NCI-H2227 treated with DMSO at 0.1 percent for 48 hours (cell line): Measurements from ENCODE around the gene ZNF717.
"Not testable (repeated sequence)": the region's sequence is repeated elsewhere in the genome, so short reads cannot be mapped to it uniquely, and the experiment has no call there.

Experiments
- DNase-seq: peaks from one replicate; lab custom pipeline; 2025; lab: John Stamatoyannopoulos, UW

The ZNF717 gene

DNA sequence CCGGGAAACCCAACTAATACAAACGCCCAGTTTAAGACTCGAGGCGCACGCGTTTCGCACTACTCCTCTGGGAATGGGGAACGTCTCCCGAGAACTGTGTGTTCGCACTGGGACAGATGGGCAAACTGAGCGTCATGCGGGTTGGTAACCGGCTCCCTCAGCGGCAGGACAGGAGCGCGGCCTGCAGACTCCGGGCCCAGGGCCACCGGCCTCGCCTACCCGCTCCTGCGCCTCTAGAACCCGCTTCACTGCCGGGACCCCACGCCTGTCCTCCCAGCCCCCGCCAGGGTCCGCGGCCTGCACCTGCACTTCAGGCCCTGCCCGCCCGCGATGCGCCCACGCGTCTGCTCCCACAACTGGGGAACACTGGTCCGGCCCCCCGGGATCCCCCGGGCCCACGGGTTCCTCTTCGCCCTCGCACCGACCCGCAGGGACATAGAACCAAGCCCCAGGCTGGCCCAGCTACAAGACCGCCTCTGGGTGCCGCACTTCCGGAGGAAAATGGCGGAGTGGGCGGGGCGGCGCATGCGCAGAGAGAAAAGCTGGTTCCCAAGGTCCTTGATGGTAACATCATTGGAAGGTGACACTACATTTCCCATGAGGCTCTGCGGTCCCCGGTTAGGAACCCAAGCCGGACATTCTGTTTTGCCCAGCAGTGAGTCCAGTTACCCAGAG lies at the start of gene ZNF717:
TSS of gene ZNF717 (minus strand) at position 469 of the 675 bp plus-strand sequence. CDS start 2,187 bp downstream, outside the sequence.
- DNase-seq = peak; percentile 76

DNA sequence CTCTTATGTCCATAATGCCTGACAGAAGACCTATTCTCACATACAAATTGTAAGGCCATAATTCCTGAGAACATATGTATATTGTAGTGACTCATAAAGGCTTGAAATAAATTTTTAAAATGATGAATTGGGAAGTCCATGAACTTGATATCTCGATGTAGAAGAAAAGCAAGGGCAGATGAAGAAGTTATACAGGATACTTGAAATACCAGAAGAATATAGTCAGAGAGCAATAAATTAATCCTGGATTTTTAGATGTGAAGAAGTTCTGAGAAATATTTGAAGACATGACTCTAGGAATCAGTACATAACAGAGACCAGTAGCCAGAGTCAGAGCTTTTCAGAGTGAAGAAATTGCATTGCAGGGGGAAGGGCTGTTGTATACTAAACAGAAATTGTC lies 45.7 kb upstream of the ZNF717 start:
- DNase-seq = not testable (repeated sequence)

DNA sequence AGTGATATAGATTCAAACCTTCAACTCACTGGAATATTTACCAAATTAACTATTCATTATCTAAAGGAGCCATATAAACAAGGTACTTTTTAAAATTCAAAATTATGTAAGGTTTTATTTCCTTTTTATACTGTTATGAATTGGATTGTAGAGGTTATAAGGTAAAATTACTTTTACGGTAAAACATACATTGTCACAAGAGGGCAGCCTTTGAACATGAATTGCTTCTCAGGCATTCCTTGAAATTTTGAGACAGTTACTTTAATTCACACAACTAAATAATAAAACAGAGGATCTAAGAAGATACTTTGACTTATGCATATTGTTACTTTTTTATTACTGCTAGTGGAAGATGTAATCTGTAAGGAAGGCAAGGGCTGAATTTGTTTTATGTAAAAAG lies 32.7 kb upstream of the ZNF717 start:
- not testable (repeated sequence) for DNase-seq

DNA sequence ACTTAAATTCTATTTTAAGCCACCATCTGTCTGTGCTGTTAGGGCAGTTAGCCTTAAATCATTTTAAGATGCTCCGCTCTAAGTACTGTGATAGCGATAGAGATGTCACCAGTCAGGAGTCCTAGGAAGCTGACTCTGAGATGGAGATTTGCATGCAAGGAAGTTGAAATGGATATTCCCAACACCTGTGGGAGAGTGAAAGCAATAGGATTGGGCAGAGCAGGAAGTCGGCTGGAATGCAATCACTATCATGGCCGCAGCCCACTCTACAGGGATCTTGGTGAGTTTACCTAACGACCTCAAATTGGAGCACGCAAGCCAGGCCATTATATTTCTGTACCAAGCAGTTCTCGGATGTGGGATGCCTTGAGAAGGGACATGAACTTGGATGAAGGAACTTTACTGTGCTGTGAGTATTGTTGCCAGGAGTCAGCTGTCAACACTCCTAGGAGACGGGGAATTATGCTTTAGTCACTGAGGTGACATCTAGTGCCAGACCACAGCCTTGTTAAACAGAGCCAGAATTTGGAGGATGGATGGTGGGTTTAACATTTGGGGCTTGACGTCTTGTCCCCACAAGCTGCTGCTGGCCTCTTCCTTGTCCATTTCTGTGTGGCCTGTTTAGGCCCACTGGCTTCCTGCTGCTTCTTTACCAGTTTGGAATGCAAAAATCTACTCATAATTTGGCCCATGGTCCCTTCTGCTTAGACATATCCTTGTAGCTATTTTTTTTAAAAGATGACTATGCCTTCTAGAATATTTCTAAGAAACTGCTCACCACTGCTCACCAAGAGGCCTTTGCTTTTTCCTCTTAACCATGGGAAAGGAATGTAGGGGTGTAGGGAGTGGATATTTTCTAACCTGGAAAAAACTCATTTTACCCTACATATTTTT lies 31.2 kb upstream of the ZNF717 start:
- not testable (repeated sequence) for DNase-seq

DNA sequence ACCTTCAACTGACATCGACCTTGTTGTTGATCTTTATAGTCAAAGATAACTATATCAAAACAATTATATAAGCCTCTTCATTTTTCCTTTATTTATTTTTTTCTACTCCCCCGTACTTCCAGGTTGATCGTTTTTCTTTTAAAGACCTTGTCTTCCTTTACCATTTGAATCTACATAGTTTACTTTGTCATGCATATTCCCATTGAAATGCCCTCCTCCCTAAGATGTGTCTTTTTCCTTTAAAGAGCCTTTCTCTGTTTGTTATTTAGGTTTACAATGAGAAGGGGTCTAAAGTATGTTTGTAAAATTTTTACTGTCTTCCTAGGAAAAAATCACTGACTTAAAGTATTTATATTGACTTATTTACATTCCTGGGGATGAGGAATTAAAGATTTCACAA lies 29.4 kb upstream of the ZNF717 start:
- no peak for DNase-seq

GRCh38 chr3:75782506-75782905 lies 2.8 kb downstream of the ZNF717 start:
- no peak for DNase-seq

- DNase-seq = no peak
These were observed 4.1 kb downstream of the ZNF717 start for GRCh38 chr3:75781079-75781745.

DNA sequence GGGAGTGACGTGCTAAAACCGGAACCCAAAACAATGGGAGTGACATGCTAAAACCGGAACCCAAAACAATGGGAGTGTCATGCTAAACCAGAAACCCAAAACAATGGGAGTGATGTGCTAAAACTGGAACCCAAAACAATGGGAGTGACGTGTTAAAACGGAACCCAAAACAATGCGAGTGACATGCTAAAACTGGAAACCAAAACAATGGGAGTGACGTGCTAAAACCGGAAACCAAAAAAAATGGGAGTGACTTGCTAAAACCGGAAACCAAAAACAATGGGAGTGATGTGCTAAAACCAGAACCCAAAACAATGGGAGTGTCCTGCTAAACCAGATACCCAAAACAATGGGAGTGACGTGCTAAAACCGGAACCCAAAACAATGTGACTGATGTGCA lies 7.6 kb downstream of the ZNF717 start:
- DNase-seq = not testable (repeated sequence)

DNA sequence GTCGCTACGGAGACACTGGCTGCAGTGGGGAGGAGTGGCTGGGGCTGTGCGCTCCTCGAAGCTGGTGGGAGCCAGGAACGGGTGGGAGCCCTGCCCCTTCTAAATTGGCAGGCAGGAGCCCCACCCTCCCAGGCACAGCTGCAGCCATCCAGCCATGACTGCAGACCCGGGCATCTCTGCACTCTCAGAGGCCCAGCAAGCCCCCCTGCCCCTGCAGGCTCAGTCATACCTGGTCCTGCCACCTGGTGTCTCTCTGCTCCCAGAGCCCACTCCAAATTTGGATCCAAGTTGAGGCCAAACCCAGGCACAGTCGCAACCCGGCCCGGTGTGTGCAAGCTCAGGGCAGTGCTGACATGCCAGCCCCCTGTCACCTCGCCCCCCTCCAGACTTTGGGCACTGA lies 13.7 kb downstream of the ZNF717 start:
- not testable (repeated sequence) for DNase-seq

GRCh38 chr3:75768303-75769017 lies 16.9 kb downstream of the ZNF717 start:
- no peak for DNase-seq

- DNase-seq = no peak
These were observed 47.4 kb downstream of the ZNF717 start for GRCh38 chr3:75737831-75738493.

- no peak for DNase-seq
These were observed 57.4 kb downstream of the ZNF717 start for GRCh38 chr3:75727985-75728384.

- DNase-seq = no peak
These were observed 93.3 kb downstream of the ZNF717 start for GRCh38 chr3:75692061-75692460.

DNA sequence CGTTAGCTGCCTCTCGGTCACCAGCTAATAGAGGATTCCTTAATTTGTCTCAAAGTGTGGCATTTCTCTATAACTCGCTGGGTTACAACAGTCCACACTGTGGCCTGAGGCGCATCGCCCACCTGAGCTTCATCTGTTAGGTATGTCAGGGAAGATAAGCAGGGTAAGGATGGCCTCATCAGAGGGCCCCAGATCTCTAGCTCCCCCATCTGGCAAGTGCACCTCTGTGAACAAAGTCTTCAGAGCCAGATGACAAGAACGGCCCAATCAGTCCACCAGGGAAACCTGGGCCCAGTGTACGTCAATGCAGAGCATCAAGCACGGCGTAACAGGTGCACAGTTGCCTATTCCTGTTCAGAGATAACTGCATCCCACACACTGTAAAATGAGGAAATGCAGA lies 98.0 kb downstream of the ZNF717 start:
- DNase-seq = no peak
